GM21737 (cell line): Measurements from ENCODE around the gene OR8K5.
"Not testable (repeated sequence)": the region's sequence is repeated elsewhere in the genome, so short reads cannot be mapped to it uniquely, and the experiment has no call there.

ENCODE experiments used
- ATAC-seq: cut with Tn5 transposase; IDR thresholded peaks from one replicate; pipeline ENCODE4 v1.9.1; 2021; ENCODE audit warnings: mild to moderate bottlenecking, moderate library complexity; ENCODE audit not compliant: unreplicated experiment

OR8K5 gene, protein sequence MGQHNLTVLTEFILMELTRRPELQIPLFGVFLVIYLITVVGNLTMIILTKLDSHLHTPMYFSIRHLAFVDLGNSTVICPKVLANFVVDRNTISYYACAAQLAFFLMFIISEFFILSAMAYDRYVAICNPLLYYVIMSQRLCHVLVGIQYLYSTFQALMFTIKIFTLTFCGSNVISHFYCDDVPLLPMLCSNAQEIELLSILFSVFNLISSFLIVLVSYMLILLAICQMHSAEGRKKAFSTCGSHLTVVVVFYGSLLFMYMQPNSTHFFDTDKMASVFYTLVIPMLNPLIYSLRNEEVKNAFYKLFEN

DNA sequence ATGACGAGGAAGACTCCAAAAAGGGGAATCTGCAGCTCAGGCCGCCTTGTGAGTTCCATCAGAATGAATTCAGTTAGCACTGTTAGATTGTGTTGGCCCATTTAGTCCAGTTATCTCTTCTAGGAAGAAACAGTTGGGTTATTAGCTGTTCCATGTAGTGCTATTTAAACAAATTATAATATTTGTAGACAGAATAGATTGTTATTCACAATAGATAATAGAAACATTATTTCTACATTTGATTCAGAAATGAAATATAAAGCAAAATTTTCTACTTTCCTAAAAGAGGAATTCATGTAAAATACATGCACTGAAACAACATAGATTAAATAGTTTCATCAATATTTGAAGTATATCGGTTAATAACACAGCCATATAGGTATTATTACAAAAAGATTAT is at the start of gene OR8K5:
OR8K5 (minus strand) TSS at position 101 of the 400 bp plus-strand sequence; CDS start at position 101, 0 bp downstream.
- ATAC-seq: no peak

DNA sequence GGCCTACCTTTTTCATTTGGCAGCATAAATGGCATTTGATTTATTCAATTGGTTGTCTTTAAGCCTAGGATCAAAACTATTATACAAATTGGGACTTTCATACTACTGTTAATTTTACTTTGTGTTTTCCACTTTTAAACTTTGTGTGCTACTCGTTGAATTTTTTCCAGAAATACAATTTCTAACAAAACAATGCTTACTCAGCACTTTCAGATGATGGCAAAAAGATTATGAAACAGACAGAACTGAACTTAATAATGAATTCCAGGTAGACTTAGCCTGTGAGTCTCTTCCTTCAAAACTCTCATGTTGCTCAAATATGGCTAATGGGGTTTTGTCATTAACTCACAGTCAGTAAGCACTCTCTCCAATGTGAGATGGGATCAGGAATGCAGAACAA is 47.7 kb upstream of the OR8K5 start:
- no peak for ATAC-seq

DNA sequence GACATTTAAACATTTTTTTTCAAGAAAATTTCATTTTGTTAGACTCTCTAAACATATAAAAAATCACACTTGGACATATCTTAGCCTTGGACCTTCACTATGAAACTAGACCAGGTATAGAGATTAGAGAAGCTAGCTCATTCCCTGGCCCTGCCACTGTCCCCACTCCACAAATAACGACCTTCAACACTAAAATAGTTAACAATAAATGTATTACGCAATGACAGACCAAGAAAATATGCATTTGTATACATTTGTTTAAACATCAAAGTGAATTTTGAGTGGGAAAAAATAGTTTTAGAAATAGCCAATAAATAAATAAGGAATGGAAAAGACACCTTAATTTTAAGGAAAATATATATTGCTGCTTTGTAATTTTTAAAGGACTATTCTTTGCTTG is 37.2 kb upstream of the OR8K5 start:
- no peak for ATAC-seq

DNA sequence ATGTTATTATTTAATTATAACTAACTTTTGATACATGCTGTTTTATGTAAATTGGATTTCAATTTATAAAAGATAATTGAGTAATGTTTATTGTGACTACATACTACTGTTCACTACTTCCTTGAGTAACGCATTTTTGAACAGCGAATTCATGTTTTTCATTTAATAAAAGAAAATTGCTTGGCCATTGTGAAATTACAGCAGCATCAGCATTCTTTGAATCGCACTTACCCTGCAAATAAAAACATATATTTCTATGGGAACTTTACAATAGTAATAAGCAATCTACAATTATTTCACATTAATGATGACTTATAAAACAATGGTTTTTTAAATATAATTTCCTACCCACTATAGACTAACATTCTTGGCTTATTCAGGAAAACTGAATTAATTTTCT is 36.6 kb upstream of the OR8K5 start:
- ATAC-seq: no peak

DNA sequence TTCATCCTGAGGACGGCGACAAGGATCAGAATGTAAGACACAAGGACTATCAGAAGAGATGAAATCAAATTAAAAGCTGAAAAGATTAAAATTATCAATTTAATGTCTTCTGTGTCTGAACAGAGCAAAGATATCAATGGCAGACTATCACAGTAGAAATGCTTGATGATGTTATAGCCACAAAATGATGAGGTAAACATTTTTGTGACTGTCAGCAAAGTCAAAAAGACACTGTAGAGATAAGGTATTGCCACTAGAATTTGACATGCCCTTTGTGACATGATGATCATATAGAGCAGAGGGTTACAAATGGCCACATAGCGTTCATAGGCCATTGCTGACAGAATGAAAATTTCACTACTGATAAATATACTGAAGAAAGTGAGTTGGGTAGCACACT is 28.5 kb upstream of the OR8K5 start:
- ATAC-seq: no peak

DNA sequence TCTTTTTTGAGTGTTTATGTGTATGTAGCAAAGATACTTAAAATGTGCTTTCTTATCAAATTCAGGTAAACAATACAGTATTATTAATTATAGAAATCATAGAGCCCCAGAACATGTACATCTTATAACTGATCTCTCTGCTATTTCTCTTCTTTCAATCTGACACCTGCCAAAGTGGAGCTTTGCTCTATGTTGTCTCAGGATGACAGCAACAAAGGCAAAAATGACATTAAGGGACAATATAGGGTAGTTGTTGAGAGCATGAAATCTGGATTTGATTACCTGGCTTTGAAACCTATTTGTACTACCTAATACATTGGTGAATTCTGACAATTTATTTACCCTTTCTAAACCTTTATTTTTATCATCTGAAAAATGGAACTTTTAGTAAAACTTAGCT is 23.3 kb upstream of the OR8K5 start:
- no peak for ATAC-seq

DNA sequence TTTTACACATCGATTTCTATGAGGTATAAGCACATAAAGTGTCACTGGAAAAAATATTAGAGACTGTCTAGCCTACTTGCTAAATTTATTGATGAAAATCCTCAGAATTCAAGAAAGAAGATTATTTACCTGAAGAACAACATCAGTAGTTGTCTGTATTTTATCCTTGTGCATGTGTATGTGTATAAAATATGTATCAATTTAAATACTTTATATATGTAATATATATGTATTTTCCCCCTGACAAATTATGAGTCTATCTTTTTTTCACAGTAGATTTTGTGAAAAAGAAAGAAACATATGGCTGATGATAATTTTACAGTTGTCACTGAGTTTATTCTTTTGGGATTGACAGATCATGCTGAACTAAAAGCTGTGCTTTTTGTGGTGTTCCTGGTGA is 16.2 kb upstream of the OR8K5 start, which contains the start of gene OR5J2:
OR5J2 (plus strand) TSS at position 301 of the 400 bp plus-strand sequence; CDS start at position 301, 0 bp downstream.
- ATAC-seq: no peak

DNA sequence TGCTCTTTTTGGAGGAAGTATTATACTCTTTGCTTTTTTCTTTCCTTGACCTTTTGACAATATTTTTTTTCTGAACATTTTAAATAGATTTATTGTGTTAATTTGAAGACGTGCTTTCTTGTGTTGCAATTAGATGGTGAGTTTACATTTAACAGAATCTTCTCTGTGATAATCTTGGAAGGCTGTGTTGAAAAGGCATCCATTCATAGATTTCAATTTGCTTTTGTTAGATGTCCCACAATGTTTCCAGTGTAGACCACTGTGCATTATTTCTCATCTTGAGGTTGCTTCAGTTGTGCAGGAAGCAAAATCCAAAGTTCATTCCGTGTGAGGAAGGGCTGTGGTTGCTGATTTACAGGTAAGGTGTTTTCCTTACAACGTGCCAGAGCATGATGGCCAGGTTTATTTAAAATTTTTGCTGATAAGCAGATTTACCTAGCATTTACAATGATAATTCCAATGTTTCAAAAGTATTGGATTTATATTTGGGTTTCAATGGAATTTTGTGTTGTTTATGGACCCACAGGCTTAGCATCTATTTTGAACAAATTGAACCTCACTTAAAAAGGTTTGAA is 12.2 kb upstream of the OR8K5 start:
- ATAC-seq: no peak

DNA sequence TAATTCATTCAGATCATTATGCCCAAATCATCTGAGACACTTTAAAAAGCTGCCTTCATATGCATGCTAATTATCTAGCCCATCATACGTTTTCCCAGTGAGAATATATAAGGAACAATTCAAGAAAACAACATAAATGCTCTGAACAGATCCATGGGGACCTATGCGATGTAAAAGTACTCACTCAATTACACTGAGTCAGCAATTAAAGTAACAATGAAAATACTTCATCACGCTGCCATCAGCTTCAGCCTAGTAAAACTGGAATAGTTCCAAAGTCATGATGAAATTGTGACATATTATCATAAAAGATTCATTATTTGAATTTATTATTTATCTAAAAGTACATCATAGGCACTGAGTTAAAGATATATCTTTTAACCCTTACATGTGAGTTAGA is 3.7 kb upstream of the OR8K5 start:
- ATAC-seq: no peak

DNA sequence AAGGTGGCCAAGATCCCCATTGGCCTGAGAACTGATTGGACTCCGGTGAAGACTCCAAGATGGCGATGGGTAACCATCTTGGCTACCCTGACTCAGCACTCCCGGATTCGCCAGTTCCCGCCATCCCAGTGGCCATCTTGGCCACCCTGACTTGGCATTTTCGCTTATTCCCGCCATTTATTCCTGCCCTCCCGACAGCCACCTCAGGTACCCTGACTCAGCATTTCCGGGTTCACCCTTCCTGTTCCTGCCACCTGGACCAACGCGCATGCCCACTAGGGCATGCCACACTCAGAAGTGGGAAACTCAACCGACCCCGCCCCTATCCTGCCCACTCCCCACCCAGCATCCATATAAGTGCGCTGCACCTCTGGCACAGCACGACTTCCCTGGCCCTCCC is 7.8 kb downstream of the OR8K5 start:
- ATAC-seq: no peak

DNA sequence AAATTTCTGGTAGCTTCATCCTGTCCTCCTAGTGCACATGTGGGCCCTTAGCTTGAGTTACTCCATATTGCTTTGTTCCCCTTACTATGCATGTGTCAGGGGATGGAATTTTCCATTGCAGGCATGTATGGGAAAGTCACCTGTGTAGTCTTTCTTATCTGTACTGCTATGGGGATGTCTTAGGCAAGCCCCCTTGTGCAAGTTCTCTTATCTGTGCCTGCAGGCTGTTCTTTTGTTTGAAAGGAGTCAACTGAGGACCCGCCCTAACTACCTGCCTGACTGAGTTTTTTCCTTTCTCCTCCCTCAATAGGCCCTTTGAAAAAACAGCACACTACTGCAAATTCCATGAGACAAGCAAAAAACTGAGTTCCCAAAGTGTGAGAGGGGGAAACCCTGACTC is 8.7 kb downstream of the OR8K5 start:
- ATAC-seq: no peak

DNA sequence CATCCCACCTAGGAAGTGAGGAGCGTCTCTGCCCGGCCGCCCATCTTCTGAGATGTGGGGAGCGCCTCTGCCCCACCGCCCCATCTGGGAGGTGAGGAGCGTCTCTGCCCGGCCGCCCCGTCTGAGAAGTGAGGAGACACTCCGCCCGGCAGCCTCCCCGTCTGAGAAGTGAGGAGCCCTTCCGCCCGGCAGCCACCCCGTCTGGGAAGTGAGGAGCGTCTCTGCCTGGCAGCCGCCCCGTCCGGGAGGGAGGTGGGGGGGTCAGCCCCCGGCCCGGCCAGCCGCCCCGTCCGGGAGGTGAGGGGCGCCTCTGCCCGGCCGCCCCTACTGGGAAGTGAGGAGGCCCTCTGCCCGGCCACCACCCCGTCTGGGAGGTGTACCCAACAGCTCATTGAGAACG is 16.4 kb downstream of the OR8K5 start:
- not testable (repeated sequence) for ATAC-seq

DNA sequence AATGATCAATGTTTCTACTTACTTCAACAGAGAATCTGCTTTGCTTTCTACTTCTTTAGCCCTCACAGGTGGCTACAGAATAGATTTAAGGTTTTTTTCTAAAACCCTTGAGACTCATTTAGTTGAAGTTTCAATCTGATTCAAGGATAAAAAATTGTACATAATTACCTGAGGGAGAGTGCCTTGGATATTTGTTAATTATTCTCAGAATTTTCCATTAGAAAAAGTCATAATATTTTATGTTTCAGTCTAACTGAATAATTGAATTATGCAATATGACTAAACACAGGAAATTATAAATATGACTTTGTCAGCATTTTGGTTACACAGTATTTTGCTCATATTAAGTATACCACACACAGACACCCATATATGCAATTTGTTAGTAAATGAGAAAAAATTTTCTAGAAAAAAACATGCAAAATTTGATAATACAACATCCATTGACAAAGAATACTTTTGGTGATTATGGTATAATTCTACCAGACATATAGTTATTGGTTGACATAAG is 19.9 kb downstream of the OR8K5 start, which contains the start of gene OR8J3:
OR8J3 (minus strand) TSS at position 51 of the 511 bp plus-strand sequence. CDS start 2,483 bp downstream, outside the sequence.
- ATAC-seq: no peak

DNA sequence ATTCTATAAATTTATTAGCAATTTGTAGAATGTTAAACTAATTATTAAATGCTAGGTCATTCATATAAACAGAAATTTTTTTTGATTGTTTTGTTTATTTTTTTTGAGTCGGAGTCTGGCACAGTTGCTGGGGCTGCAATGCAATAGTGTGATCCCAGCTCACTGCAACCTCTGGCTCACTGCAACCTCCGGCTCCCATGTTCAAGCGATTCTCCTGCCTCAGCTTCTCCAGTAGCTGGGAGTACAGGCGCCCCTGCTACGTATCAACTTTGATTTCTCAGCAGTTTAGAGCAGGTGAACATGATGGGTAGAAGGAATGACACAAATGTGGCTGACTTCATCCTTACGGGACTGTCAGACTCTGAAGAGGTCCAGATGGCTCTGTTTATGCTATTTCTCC is 38.0 kb downstream of the OR8K5 start, which contains the start of gene OR8H3:
OR8H3 (plus strand) TSS at position 301 of the 400 bp plus-strand sequence; CDS start at position 301, 0 bp downstream.
- no peak for ATAC-seq
